Suprapubic skin (tissue), 4 donors: ENCODE data around the gene LDB2. TPM values are rescaled to one million over a fixed set of nuclear protein-coding genes. Genes with fewer than 3 reads are reported as not detected.

Experiments used
- DNase-seq, 2 donors: peaks; one replicate each; pipeline ENCODE4 v3.0.0-alpha.2; 2019; ENCODE audit warnings: low spot score in 2 of 2
- H3K27ac ChIP-seq: fragments of 200-600 bp; sonication (generic); one replicate; pipeline ENCODE4 v1.5.1; 2019
- H3K27me3 ChIP-seq: fragments of 200-600 bp; sonication (generic); one replicate; pipeline ENCODE4 v1.5.1; 2019
- H3K36me3 ChIP-seq: fragments of 200-600 bp; sonication (generic); one replicate; pipeline ENCODE4 v1.5.1; 2019
- H3K4me1 ChIP-seq: fragments of 200-600 bp; sonication (generic); one replicate; pipeline ENCODE4 v1.5.1; 2019
- H3K4me3 ChIP-seq: fragments of 200-600 bp; sonication (generic); one replicate; pipeline ENCODE4 v1.5.1; 2019; ENCODE audit warnings: mild to moderate bottlenecking
- H3K9me3 ChIP-seq: fragments of 200-600 bp; sonication (generic); one replicate; pipeline ENCODE4 v1.5.1; 2019
- EP300 ChIP-seq: sonication (generic); formaldehyde crosslinking; IDR thresholded peaks from one replicate; pipeline ENCODE4 v1.6.1; 2017; ENCODE audit warnings: antibody characterized with exemption
- POLR2A ChIP-seq, 2 donors: fragments of 450-650 bp; IDR thresholded peaks; one replicate each; pipeline ENCODE4 v1.6.1; 2017; ENCODE audit warnings: antibody characterized with exemption in 2 of 2, mild to moderate bottlenecking in 2 of 2, moderate library complexity in 2 of 2
- POLR2AphosphoS5 ChIP-seq, 3 donors: sonication (generic); formaldehyde crosslinking; IDR thresholded peaks; one replicate each; pipeline ENCODE4 v1.6.1; 2017; ENCODE audit warnings: antibody characterized with exemption in 3 of 3
- WGBS: methylation state at CpG from one replicate; pipeline ENCODE4 v1.1.5; 2018; 5-methylcytosine and 5-hydroxymethylcytosine counted together
- total RNA-seq, 4 donors: library from RNA; depleted of rRNA; stranded (reverse); fragments of >200 nt; gene quantifications; one replicate each; pipeline ENCODE4 v1.1.0, GENCODE V29; 2016
- TF ChIP-seq, protein P1 (sequence below), 2 donors: fragments of 200-600 bp in 1 of 2; fragments of 450-650 bp in 1 of 2; sonication (generic) in 1 of 2; IDR thresholded peaks; one replicate each; pipeline ENCODE4 v1.5.1; 2016 to 2019; ENCODE audit warnings: antibody characterized with exemption in 2 of 2, mild to moderate bottlenecking in 1 of 2, moderate library complexity in 1 of 2

Gene LDB2
- total RNA-seq, 4 donors from 2014 or later, result 4.7 to 17.7 (median 9.9) TPM

DNA sequence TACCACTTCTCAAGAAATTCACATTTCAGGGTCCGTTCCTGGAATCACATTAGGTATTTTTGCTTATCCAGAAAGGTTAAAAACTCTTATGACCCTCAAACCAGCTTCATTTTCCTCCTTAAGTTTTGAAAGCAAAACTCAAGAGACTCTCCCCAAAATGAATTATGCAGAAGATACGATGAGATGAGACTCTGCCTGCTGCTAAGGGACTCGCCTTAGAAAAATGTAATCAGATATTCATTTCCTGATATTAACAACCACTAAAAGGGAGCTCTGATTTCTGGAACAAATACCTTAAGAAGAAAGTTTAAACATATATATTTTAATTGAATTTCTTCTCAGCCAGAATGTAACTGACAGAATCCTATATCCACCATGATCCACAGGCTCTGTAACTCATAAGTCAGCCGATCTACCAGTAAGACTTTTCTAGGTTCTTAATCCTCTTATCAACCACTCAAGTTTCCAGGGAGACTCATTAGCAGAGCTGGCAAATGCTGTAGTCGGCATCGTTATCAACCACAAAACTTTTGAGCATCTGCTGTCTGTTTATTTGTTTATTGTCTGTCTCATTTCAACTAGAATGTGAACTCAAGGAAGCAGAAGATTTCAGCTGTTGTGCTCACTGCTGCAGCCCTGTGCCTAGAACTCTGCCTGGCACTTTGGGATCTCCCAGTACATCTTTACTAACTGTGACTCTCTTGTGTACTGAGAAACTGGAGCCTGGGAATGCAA, 112.5 kb downstream of the LDB2 start:
- H3K4me3 ChIP-seq, result no peak overlapping the region
- WGBS, result 63% methylated on average over 6 of the region's 6 CpGs
- TF ChIP-seq POLR2A (IDR thresholded peaks at IDR 0.05) (no peak), POLR2AphosphoS5 (IDR thresholded peaks at IDR 0.05) (no peak), EP300 (no peak)
- TF ChIP-seq, protein P1, sequence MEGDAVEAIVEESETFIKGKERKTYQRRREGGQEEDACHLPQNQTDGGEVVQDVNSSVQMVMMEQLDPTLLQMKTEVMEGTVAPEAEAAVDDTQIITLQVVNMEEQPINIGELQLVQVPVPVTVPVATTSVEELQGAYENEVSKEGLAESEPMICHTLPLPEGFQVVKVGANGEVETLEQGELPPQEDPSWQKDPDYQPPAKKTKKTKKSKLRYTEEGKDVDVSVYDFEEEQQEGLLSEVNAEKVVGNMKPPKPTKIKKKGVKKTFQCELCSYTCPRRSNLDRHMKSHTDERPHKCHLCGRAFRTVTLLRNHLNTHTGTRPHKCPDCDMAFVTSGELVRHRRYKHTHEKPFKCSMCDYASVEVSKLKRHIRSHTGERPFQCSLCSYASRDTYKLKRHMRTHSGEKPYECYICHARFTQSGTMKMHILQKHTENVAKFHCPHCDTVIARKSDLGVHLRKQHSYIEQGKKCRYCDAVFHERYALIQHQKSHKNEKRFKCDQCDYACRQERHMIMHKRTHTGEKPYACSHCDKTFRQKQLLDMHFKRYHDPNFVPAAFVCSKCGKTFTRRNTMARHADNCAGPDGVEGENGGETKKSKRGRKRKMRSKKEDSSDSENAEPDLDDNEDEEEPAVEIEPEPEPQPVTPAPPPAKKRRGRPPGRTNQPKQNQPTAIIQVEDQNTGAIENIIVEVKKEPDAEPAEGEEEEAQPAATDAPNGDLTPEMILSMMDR (IDR thresholded peaks at IDR 0.05), result no peak
- DNase-seq, result no peak
- H3K27ac ChIP-seq, result no peak overlapping the region
- H3K27me3 ChIP-seq, result no peaks in the 10 kb centered on the region
- H3K36me3 ChIP-seq, result no peaks in the 10 kb centered on the region
- no peaks in the 10 kb centered on the region for H3K9me3 ChIP-seq
- no peaks in the 10 kb centered on the region for H3K4me1 ChIP-seq

GRCh38 chr4:16783119-16783518, 115.3 kb downstream of the LDB2 start:
- no peaks in the 10 kb centered on the region for H3K4me1 ChIP-seq
- H3K9me3 ChIP-seq, result no peaks in the 10 kb centered on the region
- H3K4me3 ChIP-seq, result no peak overlapping the region
- 60% methylated on average over 4 of the region's 4 CpGs for WGBS
- H3K36me3 ChIP-seq, result no peaks in the 10 kb centered on the region
- DNase-seq, result no peak
- H3K27ac ChIP-seq, result no peak overlapping the region
- TF ChIP-seq, protein P1 (IDR thresholded peaks at IDR 0.05), result no peak
- TF ChIP-seq POLR2A (IDR thresholded peaks at IDR 0.05) (no peak), POLR2AphosphoS5 (IDR thresholded peaks at IDR 0.05) (no peak), EP300 (no peak)
- no peaks in the 10 kb centered on the region for H3K27me3 ChIP-seq

GRCh38 chr4:16779028-16779675, 119.3 kb downstream of the LDB2 start:
- 78% methylated on average over 10 of the region's 10 CpGs for WGBS
- no peak for DNase-seq
- no peaks in the 10 kb centered on the region for H3K36me3 ChIP-seq
- H3K9me3 ChIP-seq, result no peaks in the 10 kb centered on the region
- no peak overlapping the region for H3K27ac ChIP-seq
- H3K4me3 ChIP-seq, result no peak overlapping the region
- H3K4me1 ChIP-seq, result no peaks in the 10 kb centered on the region
- no peaks in the 10 kb centered on the region for H3K27me3 ChIP-seq
- TF ChIP-seq POLR2AphosphoS5 (IDR thresholded peaks at IDR 0.05) (no peak), POLR2A (IDR thresholded peaks at IDR 0.05) (no peak), EP300 (no peak)
- TF ChIP-seq, protein P1 (IDR thresholded peaks at IDR 0.05), result no peak

DNA sequence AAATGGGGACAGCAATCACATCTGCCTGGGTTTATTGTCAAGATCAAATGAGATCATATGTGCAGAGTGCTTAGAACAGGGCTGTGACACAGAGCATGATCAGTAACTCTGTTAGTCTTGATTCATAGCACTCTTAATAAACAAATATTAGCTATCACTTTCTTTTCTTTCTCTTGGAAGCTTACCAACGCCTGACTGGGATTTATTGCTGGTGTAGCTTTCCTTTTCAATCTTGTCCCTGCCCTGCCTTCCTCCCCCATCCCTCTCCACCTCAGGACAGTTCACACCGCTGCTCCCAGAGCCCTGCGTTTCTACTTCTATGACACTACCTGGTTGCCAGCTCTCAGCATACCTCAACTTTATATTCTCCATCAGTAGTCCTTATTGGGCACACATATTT, 120.7 kb downstream of the LDB2 start:
- Histone ChIP-seq H3K4me1 (no peaks in the 10 kb centered on the region), H3K27me3 (no peaks in the 10 kb centered on the region), H3K27ac (no peak overlapping the region), H3K4me3 (no peak overlapping the region), H3K36me3 (no peaks in the 10 kb centered on the region), H3K9me3 (no peaks in the 10 kb centered on the region)
- TF ChIP-seq POLR2A (IDR thresholded peaks at IDR 0.05) (no peak), EP300 (no peak), POLR2AphosphoS5 (IDR thresholded peaks at IDR 0.05) (no peak)
- TF ChIP-seq, protein P1 (IDR thresholded peaks at IDR 0.05), result no peak
- WGBS, result 70% methylated on average over 3 of the region's 3 CpGs
- no peak for DNase-seq

- Histone ChIP-seq H3K9me3 (no peaks in the 10 kb centered on the region), H3K36me3 (no peaks in the 10 kb centered on the region), H3K4me1 (no peaks in the 10 kb centered on the region), H3K4me3 (no peak overlapping the region), H3K27ac (no peak overlapping the region), H3K27me3 (no peaks in the 10 kb centered on the region)
- TF ChIP-seq, protein P1 (IDR thresholded peaks at IDR 0.05), result no peak
- TF ChIP-seq EP300 (no peak), POLR2AphosphoS5 (IDR thresholded peaks at IDR 0.05) (no peak), POLR2A (IDR thresholded peaks at IDR 0.05) (no peak)
- DNase-seq, result no peak
- WGBS, result 90% methylated on average over 5 of the region's 5 CpGs
Measured at GRCh38 chr4:16775411-16776154, 122.9 kb downstream of the LDB2 start.
